Heart right ventricle (tissue), 16 donors: ENCODE measurements around the gene TEX29. TPM values are rescaled to one million over a fixed set of nuclear protein-coding genes. Genes with fewer than 3 reads are reported as not detected.

Experiments used
- ATAC-seq, 8 donors: fragments of 200-7000 bp; cut with Tn5 transposase; one replicate each; pipeline ENCODE4 v1.9.1; 2020; ENCODE audit warnings: mild to moderate bottlenecking in 8 of 8, moderate library complexity in 8 of 8, moderate number of reproducible peaks in 1 of 8
- DNase-seq, 2 donors: peaks; one replicate each; pipeline ENCODE4 v3.0.0-alpha.2; 2020
- H3K27ac ChIP-seq, 10 donors: fragments of 200-600 bp; sonication (generic) in 2 of 10; one replicate each; pipeline versions ENCODE4 v1.5.0 to v1.8.0; 2020 to 2022; ENCODE audit warnings: mild to moderate bottlenecking in 3 of 10
- H3K27me3 ChIP-seq, 7 donors: fragments of 200-600 bp; one replicate each; pipeline ENCODE4 v1.8.0; 2021 to 2022; ENCODE audit warnings: mild to moderate bottlenecking in 2 of 7
- H3K36me3 ChIP-seq, 9 donors: fragments of 200-600 bp; sonication (generic) in 1 of 9; one replicate each; pipeline versions ENCODE4 v1.5.0 to v1.8.0; 2020 to 2022; ENCODE audit warnings: mild to moderate bottlenecking in 2 of 9
- H3K4me1 ChIP-seq, 9 donors: fragments of 200-600 bp; sonication (generic) in 1 of 9; one replicate each; pipeline versions ENCODE4 v1.5.0 to v1.8.0; 2020 to 2022; ENCODE audit warnings: mild to moderate bottlenecking in 4 of 9
- H3K4me3 ChIP-seq, 10 donors: fragments of 200-600 bp; sonication (generic) in 2 of 10; one replicate each; pipeline versions ENCODE4 v1.5.0 to v1.8.0; 2020 to 2022; ENCODE audit warnings: mild to moderate bottlenecking in 7 of 10, moderate library complexity in 2 of 10
- H3K9me3 ChIP-seq, 11 donors: fragments of 200-600 bp in 10 of 11; sonication (generic) in 2 of 11; one replicate each; pipeline versions ENCODE4 v1.5.0 to v1.8.0; 2013 to 2022; ENCODE audit warnings: mild to moderate bottlenecking in 2 of 11, control low read depth in 1 of 11, moderate library complexity in 1 of 11
- CTCF ChIP-seq, 9 donors: fragments of 200-600 bp; sonication (generic) in 2 of 9; IDR thresholded peaks; one replicate each; pipeline versions ENCODE4 v1.5.0 to v1.8.0; 2021 to 2022; ENCODE audit warnings: antibody characterized with exemption in 9 of 9, mild to moderate bottlenecking in 5 of 9, moderate library complexity in 1 of 9
- WGBS, 2 donors: extraction: QIAGEN DNeasy Blood & Tissue Kit; methylation state at CpG; one replicate each; pipeline ENCODE4 v1.1.7; 2013; ENCODE audit warnings: inconsistent platforms in 1 of 2; 5-methylcytosine and 5-hydroxymethylcytosine counted together
- intact Hi-C, 10 donors: fragments of 100-400 bp; cut with DNase I; formaldehyde crosslinking; loops; one replicate each; pipeline versions ENCODE4 v1.11.1 to v1.14.2; 2022
- polyA plus RNA-seq, 2 donors: library from polyadenylated mRNA; stranded (reverse); fragments of 200-250 nt; gene quantifications; one replicate each; pipeline ENCODE4 v1.2.3, GENCODE V29; 2013
- total RNA-seq, 10 donors: library from RNA; stranded (reverse); fragmentation: NEBNext Ultra II Directional in 3 of 10; extraction: Animal tissue kit (Norgen Biotek cat#: 25700) in 3 of 10; gene quantifications; one replicate each; pipeline versions ENCODE4 v1.2.1 to v1.2.4, GENCODE V29; 2021 to 2023
- donor health status: Arrhythmogenic right ventricular cardiomyopathy.
- donor health status: ischemic (EF 13 %, LVEDD 7.1; RV severe dilation, severe dysfunction).
- donor health status: healthy with polysubstance abuse.
- donor health status: DM: no; HTN: yes; CAD: no.
- donor health status: DM: no; HTN: no; CAD: no.
- donor health status: ischemic (EF 25% LVEDD 6.9; RV normal size, moderate dysfunction).
- donor health status: ischemic (EF 25% LVEDD 5.7; RV mildly dilated, moderate dysfunction).
- donor health status: healthy.
- donor health status: DM: yes; HTN: yes; CAD: no.
- donor health status: Ischemic cardiomyopathy.
- donor health status: ischemic (EF 35%, LVEDD 5.7; RV mildly dilated, moderate dysfunction).
- donor health status: nonischemic (EF 11% LVEDD 7.7; RV severe dilation, severe dysfunction).
- donor health status: DM: yes; HTN: yes; CAD: no.
- donor health status: PGD.
- donor health status: ischemic (EF 29% LVEDD 5.4; RV normal size, mild dysfunction).
- donor health status: nonischemic (EF 23%, LVEDD 6.1; RV moderate dilation, normal function).

The TEX29 gene
- total and polyA plus RNA-seq, 12 donors = 0.22 to 1.1 (median 0.42) TPM; not detected in 6

- intact Hi-C loops = no loop called here
- DNase-seq (no peak), ATAC-seq (no peak)
- WGBS, 2 donors = 97% methylated on average over 20 of the region's 20 CpGs
- no peak for TF ChIP-seq CTCF (IDR thresholded peaks at IDR 0.05)
- Histone ChIP-seq H3K4me1 (no peaks in the 10 kb centered on the region), H3K27me3 (no peaks in the 10 kb centered on the region), H3K4me3 (no peak overlapping the region), H3K9me3 (no peaks in the 10 kb centered on the region), H3K36me3 (peaks cover 0 to 92% (median 50%) of the 10 kb centered on the region in 9 donors), H3K27ac (no peak overlapping the region)
These were observed 15.7 kb upstream of the TEX29 start for GRCh38 chr13:111304603-111305289.

GRCh38 chr13:111312944-111313590, 7.4 kb upstream of the TEX29 start:
- TF ChIP-seq CTCF (IDR thresholded peaks at IDR 0.05) = no peak
- WGBS, 2 donors = 98 to 99% methylated on average over 17 of the region's 17 CpGs
- DNase-seq (no peak), ATAC-seq (peak in 3 of 8 donors; percentile 17 to 21 (median 20))
- Histone ChIP-seq H3K4me3 (no peak overlapping the region), H3K27ac (no peak overlapping the region), H3K27me3 (no peaks in the 10 kb centered on the region), H3K9me3 (peaks cover 0 to 22% (median 4%) of the 10 kb centered on the region in 11 donors), H3K36me3 (peaks cover 0 to 41% (median 0%) of the 10 kb centered on the region in 9 donors), H3K4me1 (no peaks in the 10 kb centered on the region)
- intact Hi-C loops = no loop called here

- WGBS, 2 donors = 80% methylated on average over 14 of the region's 14 CpGs
- Histone ChIP-seq H3K27me3 (no peaks in the 10 kb centered on the region), H3K4me1 (no peaks in the 10 kb centered on the region), H3K9me3 (peaks cover 0 to 22% (median 4%) of the 10 kb centered on the region in 11 donors), H3K36me3 (peaks cover 0 to 34% (median 0%) of the 10 kb centered on the region in 9 donors), H3K4me3 (no peak overlapping the region), H3K27ac (no peak overlapping the region)
- DNase-seq (no peak), ATAC-seq (no peak)
- no peak for TF ChIP-seq CTCF (IDR thresholded peaks at IDR 0.05)
- intact Hi-C loops = no loop called here
These were observed 6.5 kb upstream of the TEX29 start for GRCh38 chr13:111313911-111314425.

- ATAC-seq = no peak
These were observed 5.6 kb upstream of the TEX29 start for GRCh38 chr13:111314852-111315251.

More at GRCh38 chr13:111314852-111315251, 5.6 kb upstream of the TEX29 start:
- DNase-seq = no peak
- Histone ChIP-seq H3K36me3 (peaks cover 0 to 30% (median 0%) of the 10 kb centered on the region in 9 donors), H3K27me3 (no peaks in the 10 kb centered on the region), H3K4me3 (no peak overlapping the region), H3K9me3 (peaks cover 0 to 22% (median 4%) of the 10 kb centered on the region in 11 donors), H3K27ac (no peak overlapping the region), H3K4me1 (no peaks in the 10 kb centered on the region)
- no peak for TF ChIP-seq CTCF (IDR thresholded peaks at IDR 0.05)
- intact Hi-C loops = no loop called here
- 88 to 90% methylated on average over 6 of the region's 6 CpGs for WGBS, 2 donors
